Ishikawa (cell line): ENCODE results near the gene RBCK1.

Source experiments
- CEBPB ChIP-seq: IDR thresholded peaks from 2 replicates; pipeline ENCODE4 v1.6.1; 2012
- CREB1 ChIP-seq: IDR thresholded peaks from 2 replicates; pipeline ENCODE4 v1.6.1; 2012; ENCODE audit warnings: low read depth
- EGR1 ChIP-seq: IDR thresholded peaks from 2 replicates; pipeline ENCODE4 v1.6.1; 2012
- EP300 ChIP-seq: IDR thresholded peaks from 2 replicates; pipeline ENCODE4 v1.6.1; 2012; ENCODE audit warnings: borderline replicate concordance
- FOXM1 ChIP-seq: IDR thresholded peaks from 2 replicates; pipeline ENCODE4 v1.6.1; 2012; ENCODE audit warnings: low read depth, borderline replicate concordance
- MAX ChIP-seq: IDR thresholded peaks from 2 replicates; pipeline ENCODE4 v1.6.1; 2012
- NFIC ChIP-seq: IDR thresholded peaks from 2 replicates; pipeline ENCODE4 v1.6.1; 2012
- RAD21 ChIP-seq: IDR thresholded peaks from 2 replicates; pipeline ENCODE4 v1.6.1; 2012; ENCODE audit warnings: low read depth
- TAF1 ChIP-seq: IDR thresholded peaks from 2 replicates; pipeline ENCODE4 v1.6.1; 2012; ENCODE audit warnings: low read depth, mild to moderate bottlenecking
- TCF12 ChIP-seq: IDR thresholded peaks from 2 replicates; pipeline ENCODE4 v1.6.1; 2012; ENCODE audit warnings: low read depth
- TEAD4 ChIP-seq: IDR thresholded peaks from 2 replicates; pipeline ENCODE4 v1.6.1; 2012
- USF1 ChIP-seq: IDR thresholded peaks from 2 replicates; pipeline ENCODE4 v1.6.1; 2012
- YY1 ChIP-seq: IDR thresholded peaks from 2 replicates; pipeline ENCODE4 v1.6.1; 2012; ENCODE audit warnings: low read depth
- ZBTB7A ChIP-seq: IDR thresholded peaks from 2 replicates; pipeline ENCODE4 v1.6.1; 2012; ENCODE audit warnings: low read depth
- TF ChIP-seq, protein P1 (sequence below): IDR thresholded peaks from 2 replicates; pipeline ENCODE4 v1.6.1; 2012; ENCODE audit warnings: low read depth, mild to moderate bottlenecking

The RBCK1 gene

DNA sequence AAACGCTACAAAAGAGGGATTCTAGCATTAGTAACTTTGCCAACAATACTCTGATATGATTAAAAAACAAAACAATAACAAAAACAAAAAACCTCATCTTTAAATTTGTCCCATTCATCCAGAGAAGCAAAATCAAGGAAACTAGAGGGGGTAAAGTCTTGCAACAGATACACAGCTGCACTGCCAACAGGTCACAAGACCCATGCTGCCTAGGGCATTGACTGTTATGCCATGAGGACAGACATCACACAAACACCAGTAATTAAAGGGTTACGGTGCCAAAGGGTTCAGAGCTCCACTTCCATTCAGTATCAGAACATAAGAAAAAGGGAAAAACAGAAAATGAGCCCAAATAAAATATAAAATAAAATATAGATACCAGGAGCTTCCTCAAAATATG is 52.6 kb downstream of the RBCK1 start:
- no peak for TF ChIP-seq NFIC
- no peak for TF ChIP-seq ZBTB7A
- no peak for TF ChIP-seq CEBPB
- TF ChIP-seq MAX = no peak
- TF ChIP-seq TAF1 = no peak
- TF ChIP-seq, protein P1, sequence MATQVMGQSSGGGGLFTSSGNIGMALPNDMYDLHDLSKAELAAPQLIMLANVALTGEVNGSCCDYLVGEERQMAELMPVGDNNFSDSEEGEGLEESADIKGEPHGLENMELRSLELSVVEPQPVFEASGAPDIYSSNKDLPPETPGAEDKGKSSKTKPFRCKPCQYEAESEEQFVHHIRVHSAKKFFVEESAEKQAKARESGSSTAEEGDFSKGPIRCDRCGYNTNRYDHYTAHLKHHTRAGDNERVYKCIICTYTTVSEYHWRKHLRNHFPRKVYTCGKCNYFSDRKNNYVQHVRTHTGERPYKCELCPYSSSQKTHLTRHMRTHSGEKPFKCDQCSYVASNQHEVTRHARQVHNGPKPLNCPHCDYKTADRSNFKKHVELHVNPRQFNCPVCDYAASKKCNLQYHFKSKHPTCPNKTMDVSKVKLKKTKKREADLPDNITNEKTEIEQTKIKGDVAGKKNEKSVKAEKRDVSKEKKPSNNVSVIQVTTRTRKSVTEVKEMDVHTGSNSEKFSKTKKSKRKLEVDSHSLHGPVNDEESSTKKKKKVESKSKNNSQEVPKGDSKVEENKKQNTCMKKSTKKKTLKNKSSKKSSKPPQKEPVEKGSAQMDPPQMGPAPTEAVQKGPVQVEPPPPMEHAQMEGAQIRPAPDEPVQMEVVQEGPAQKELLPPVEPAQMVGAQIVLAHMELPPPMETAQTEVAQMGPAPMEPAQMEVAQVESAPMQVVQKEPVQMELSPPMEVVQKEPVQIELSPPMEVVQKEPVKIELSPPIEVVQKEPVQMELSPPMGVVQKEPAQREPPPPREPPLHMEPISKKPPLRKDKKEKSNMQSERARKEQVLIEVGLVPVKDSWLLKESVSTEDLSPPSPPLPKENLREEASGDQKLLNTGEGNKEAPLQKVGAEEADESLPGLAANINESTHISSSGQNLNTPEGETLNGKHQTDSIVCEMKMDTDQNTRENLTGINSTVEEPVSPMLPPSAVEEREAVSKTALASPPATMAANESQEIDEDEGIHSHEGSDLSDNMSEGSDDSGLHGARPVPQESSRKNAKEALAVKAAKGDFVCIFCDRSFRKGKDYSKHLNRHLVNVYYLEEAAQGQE = no peak
- no peak for TF ChIP-seq RAD21
- TF ChIP-seq TCF12 = no peak
- TF ChIP-seq TEAD4 = no peak
- no peak for TF ChIP-seq EP300
- TF ChIP-seq CREB1 = no peak
- TF ChIP-seq EGR1 = no peak
- no peak for TF ChIP-seq YY1
- TF ChIP-seq FOXM1 = no peak
- no peak for TF ChIP-seq USF1

- TF ChIP-seq TCF12 (no peak), ZBTB7A (peak; percentile 17; the same call in 1 of the 2 replicates)
Observed at GRCh38 chr20:461254-462198, 53.4 kb downstream of the RBCK1 start.

DNA sequence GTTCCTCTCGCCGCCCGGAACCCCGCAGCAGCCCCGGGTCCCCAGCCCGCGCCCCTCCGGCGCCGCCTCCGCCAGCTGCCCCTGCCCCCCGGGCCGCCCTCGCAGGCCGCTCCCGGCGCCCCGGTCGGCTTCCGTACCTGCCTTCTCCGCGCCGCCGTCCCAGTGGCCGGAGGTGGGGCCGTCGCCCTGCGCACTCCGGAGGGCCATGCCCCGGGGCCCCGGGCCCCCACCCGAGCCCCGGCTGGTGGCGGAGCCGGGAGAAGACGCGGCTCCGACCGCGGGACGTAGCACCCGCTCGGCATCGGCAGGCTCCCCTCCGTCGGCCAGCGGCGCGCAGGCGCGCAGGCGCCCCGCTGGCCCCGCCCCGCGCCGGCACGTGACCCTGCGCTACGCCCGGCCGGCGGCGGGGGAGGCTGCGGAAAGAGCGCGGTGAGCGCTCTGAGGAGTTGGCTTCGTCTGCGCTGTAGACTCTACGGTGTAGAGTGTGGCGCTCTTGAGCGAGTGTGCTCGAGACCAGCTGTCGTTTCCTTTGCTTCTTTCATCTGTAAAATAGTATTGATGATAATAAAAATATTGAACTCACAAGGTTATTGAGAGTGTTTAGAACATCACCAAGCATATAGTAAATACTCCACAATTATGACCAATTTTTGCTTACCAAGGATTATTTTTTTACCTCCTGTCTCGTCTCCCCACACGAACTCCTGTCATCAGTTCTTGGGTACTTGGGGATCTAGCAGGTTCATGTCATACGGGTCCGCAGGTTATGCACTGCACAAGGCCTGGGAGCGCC is 54.3 kb downstream of the RBCK1 start, which contains the start of gene TBC1D20:
Gene TBC1D20 (minus strand): TSS at position 335 of the 793 bp plus-strand sequence. CDS start 128 bp downstream, at position 207.
- TF ChIP-seq EP300 = no peak
- TF ChIP-seq YY1 = 0 out of 2 replicates have a peak, but pooled peaks have one; percentile 25
- TF ChIP-seq FOXM1 = no peak
- 0 out of 2 replicates have a peak, but pooled peaks have one; percentile 13 for TF ChIP-seq ZBTB7A
- TF ChIP-seq, protein P1 = no peak; the same call in 1 of the 2 replicates
- no peak for TF ChIP-seq TEAD4
- TF ChIP-seq CREB1 = no peak
- TF ChIP-seq NFIC = no peak
- TF ChIP-seq EGR1 = 0 out of 2 replicates have a peak, but pooled peaks have one; percentile 9
- no peak for TF ChIP-seq TCF12
- TF ChIP-seq TAF1 = peak; percentile 61; the same call in 1 of the 2 replicates
- TF ChIP-seq USF1 = peak; percentile 95
- TF ChIP-seq CEBPB = no peak
- peak; percentile 94 for TF ChIP-seq MAX
- peak; percentile 35; the same call in 1 of the 2 replicates for TF ChIP-seq RAD21

GRCh38 chr20:467755-468154 is 59.7 kb downstream of the RBCK1 start:
- no peak for TF ChIP-seq USF1
